Stimulated activated CD8-positive, alpha-beta memory T cell treated with anti-CD3 and anti-CD28 coated beads, Interleukin-2, amount 100 ng/mL, for 1 hour (primary cell): ENCODE results near the gene SERPINE2.
"Not testable (repeated sequence)": the region's sequence is repeated elsewhere in the genome, so short reads cannot be mapped to it uniquely, and the experiment has no call there.

Experiments used
- DNase-seq, 2 donors: peaks; one replicate each; pipeline ENCODE4 v3.0.0-alpha.2; 2020; ENCODE audit warnings: low read depth in 2 of 2

The SERPINE2 gene

GRCh38 chr2:224016963-224017362 lies 22.1 kb downstream of the SERPINE2 start:
- DNase-seq = no peak

DNA sequence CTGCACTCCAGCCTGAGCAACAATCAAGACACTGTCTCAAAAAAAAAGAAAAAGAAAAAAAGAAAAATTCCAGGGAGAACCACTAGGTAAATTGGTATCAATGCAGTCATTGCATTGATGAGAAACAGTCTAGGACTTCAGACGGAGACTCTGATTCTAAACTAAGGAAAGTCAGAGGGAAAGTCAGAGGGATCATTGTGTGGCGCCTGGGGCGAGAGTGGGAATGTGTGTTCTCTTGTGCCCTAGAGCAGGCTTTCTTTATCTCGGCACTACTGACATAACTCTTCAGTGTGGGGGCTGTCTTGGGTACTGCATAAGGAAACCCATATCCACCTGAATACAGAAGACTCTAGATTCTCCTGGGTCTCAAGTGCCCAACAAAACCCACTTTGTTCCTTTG lies 24.8 kb downstream of the SERPINE2 start:
- no peak for DNase-seq

DNA sequence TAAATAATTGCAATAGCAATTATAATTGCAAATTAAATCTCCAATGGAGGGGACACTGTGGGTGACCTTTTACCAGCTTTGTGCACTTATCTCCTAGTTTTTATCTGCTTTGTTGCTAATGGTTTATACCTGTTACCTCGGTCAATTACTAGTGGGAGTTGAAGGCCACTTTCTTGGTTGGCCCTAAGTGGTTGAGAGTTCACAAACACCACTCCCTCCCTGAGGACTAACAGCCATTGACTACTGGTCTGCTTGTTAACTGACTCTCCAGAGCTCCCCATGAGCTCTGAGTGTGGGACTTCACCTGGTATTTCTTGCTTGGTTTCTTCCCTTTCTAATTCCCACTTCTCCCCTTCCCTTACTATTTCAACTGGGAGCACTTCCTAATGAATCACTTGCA lies 27.2 kb downstream of the SERPINE2 start:
- no peak for DNase-seq

GRCh38 chr2:224009605-224010315 lies 29.3 kb downstream of the SERPINE2 start:
- DNase-seq = no peak

- no peak for DNase-seq
These were observed 30.3 kb downstream of the SERPINE2 start for GRCh38 chr2:224008702-224009261.

GRCh38 chr2:224004105-224004695 lies 34.9 kb downstream of the SERPINE2 start:
- DNase-seq = no peak

DNA sequence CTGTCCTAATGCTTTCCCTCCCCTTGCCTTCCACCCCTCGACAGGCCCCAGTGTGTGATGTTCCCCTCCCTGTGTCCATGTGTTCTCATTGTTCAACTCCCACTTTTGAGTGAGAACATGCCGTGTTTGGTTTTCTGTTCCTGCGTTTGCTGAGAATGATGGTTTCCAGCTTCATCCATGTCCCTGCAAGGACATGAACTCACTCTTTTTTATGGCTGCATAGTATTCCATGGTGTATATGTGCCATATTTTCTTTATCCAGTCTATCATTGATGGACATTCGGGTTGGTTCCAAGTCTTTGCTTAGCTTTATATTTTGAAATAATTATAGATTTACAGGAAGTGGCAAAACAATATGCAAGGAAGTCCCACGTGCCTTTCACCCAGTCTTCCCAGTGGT lies 38.4 kb downstream of the SERPINE2 start:
- DNase-seq = not testable (repeated sequence)

DNA sequence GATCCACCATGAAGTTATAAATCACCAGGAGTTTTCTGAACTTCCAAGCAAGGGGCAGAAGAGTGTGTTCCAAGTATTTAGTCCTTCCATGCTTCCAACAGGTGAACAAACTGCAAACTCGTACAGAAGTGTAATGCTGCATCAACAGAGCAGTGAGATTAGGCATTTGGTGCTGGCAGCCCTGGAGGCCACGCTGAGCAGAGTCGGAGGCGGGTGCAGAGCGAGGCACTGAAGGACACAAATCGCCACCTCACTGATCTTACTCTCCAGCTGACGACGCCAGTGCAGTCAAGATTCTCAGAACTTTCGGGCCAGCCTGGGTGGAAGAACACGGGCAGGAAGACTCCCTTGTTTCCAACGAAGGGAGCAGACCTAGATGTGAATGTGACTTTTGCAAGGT lies 39.2 kb downstream of the SERPINE2 start:
- DNase-seq = no peak

- DNase-seq = no peak
These were observed 40.1 kb downstream of the SERPINE2 start for GRCh38 chr2:223998948-223999347.

- no peak for DNase-seq
These were observed 41.1 kb downstream of the SERPINE2 start for GRCh38 chr2:223997938-223998337.

DNA sequence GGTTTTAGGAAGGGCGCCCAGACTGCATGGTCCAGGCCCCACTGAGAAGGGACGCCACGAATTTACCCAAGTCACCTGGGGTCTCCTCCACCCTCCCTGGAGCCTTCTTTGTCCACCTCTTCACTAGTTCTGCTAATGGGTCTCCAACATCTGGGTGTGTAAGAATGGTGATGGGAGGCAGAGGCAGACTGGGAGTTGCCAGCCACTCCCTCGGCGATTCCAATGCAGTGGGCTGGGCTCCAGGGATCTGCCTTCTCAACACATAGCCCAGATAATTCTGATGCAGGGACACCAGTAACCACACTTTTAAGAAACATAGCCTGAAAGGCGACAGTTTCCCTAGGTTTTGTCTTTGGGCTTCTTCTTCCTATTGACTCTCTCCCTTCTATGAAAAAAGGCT lies 42.7 kb downstream of the SERPINE2 start:
- no peak for DNase-seq

GRCh38 chr2:223995569-223995968 lies 43.5 kb downstream of the SERPINE2 start:
- no peak for DNase-seq

- no peak for DNase-seq
These were observed 44.4 kb downstream of the SERPINE2 start for GRCh38 chr2:223994562-223995162.

GRCh38 chr2:223993634-223994232 lies 45.4 kb downstream of the SERPINE2 start:
- peak; percentile 5 to 39 for DNase-seq

DNA sequence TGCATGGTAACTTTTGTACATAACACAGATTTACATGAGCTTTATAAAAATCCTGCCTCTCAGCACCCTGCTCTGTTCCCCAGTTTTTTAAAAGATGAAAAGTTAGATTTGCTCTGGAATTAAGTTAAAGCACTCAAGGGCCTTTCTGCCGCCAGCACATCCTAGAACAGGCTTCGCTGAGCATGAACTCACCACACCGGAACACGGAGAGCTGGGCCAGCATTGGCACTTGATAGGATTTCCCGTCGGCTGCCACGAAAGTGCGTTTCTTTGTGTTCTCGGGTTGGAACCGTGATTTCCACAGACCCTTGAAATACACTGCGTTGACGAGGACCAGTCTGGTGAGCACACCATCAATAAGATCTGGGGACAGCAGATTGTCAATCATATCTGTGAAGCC lies 47.5 kb downstream of the SERPINE2 start:
- DNase-seq = no peak

DNA sequence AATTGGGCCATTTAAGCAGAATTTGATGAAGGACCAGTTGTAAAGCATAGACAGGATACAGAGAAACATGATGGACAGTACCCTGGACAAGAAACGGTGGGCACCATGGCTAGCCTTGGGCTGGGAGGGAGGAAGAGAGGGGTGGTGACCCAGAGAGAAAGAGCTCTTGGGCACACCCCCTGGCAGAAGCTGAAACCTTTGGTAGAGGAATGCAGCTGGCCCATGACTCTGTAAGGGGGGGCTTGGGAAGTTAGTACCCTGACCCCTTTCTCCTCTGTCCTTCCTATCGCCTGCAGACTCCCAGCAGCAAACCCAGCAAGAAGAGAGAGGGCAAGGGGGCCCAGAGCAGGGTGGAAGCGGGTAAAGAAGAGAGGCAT lies 49.2 kb downstream of the SERPINE2 start:
- DNase-seq = no peak

DNA sequence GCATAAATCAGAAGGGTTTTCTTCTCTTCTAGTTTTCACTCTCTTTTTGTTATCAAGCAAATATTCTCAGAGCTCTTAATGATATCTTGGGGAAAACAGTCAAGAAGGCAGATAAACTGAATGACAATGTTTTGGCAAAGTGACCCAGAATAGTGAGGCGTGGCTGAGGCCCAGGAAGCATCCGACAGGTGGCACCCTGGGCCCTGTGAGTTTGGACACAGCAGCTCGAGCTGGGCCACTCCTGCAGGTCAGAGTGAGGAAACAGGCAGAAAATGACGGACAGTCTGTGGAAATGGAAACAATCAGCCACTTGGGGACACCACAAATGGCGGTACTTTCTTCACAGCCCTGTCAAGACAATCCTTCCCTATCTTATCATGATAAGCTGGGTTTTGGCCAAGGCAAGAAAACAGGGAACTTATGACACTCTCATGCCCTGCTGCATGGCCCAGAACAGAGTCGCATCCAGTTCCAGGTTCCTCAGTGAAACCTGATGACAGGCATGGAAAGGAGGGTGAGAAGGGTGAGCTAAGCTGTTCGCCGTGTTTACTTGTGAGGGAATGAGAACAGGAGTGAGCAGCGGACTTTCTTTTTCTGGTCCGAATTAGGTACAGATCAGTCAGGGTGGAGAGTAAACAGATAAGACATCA lies 49.8 kb downstream of the SERPINE2 start:
- DNase-seq = no peak

DNA sequence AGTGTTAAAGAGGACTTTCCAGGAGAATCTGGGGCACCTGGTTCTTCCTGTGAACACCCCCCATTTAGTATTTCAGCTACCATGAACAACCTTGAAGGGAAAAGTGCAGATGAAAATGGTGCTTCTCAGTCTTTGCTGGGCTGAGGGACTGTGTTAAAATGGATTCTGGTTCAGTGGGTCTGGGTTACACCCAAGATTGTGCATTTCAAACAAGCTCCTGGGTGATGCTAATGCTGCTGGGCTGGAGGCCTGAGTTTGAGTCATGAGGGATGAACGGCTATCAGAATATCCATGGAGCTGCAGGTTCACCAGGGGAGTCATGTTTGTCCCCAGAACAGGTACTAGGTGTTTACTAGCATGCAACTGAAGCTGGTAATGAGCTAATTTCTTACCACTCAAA lies 57.8 kb downstream of the SERPINE2 start:
- DNase-seq = no peak

GRCh38 chr2:223980803-223981202 lies 58.3 kb downstream of the SERPINE2 start:
- DNase-seq = no peak

GRCh38 chr2:223980397-223980735 lies 58.7 kb downstream of the SERPINE2 start:
- no peak for DNase-seq

- no peak for DNase-seq
These were observed 59.2 kb downstream of the SERPINE2 start for GRCh38 chr2:223979730-223980396.

GRCh38 chr2:223978451-223978850 lies 60.6 kb downstream of the SERPINE2 start:
- DNase-seq = no peak
